Right renal cortex interstitium (tissue), 3 donors: ENCODE measurements around the gene OXCT2. TPM values are rescaled to one million over a fixed set of nuclear protein-coding genes. Genes with fewer than 3 reads are reported as not detected.
A peak's percentile ranks its signal among the peaks of the same experiment; 100 is the strongest.

Experiments used
- DNase-seq, 3 donors: peaks; one replicate each; pipeline ENCODE4 v3.0.0-alpha.2; 2013; ENCODE audit warnings: low read depth in 3 of 3, low spot score in 2 of 3
- polyA plus RNA-seq, 3 donors: library from polyadenylated mRNA; unstranded; fragments of 120-200 nt; gene quantifications; one replicate each; pipeline ENCODE4 v1.2.1, GENCODE V29; 2013; ENCODE audit not compliant: insufficient read length in 3 of 3

Gene OXCT2
- polyA plus RNA-seq, 3 donors, result 0.17 to 0.40 (median 0.25) TPM

DNA sequence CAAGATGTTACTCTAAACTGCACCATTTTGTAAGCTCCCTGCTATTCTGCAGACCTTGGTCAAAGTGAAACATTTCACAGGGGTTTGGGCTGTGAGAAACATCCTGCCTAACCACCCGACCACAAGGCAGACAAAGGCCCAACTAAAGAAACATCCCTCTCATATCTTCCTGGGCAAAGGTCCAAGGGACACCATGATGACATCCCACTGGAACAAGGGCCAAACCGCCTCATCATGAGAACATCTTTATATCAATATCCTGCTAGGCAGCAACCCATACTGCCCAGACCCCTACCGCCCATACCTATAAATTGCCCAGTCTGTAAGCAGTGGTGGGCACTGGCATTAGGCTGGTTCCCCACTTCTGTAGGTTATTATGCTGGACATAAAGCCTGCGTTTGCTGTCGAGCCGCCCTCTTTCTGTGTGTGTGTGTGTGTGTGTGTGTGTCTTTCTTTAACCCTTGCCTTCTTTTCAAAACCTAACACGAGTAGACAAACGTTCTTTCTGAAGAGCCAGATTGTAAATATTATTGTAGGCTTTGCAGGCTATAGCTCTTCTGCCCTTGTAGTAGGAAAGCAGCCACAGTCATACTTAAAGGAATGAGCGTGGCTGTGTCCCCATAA, 33.5 kb downstream of the OXCT2 start:
- no peak for DNase-seq

DNA sequence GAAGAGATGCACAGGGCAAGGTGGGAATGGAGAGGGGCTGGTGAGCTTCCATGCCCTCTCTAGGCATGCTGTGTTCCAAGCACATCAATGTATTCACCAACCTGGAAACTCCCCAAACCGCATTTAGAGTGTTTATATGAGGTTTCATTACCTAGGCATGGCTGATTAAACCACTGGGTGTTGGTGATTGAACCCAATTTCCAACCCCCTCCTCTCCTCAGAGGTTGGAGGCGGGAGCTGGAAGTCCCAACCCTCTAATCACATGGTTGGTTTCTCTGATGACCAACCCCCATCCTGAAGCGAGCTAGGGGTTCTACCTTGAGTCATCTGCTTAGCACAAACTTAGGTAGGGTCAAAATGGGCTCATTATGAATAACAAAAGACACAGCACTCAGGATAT, 35.4 kb downstream of the OXCT2 start:
- DNase-seq, result no peak

DNA sequence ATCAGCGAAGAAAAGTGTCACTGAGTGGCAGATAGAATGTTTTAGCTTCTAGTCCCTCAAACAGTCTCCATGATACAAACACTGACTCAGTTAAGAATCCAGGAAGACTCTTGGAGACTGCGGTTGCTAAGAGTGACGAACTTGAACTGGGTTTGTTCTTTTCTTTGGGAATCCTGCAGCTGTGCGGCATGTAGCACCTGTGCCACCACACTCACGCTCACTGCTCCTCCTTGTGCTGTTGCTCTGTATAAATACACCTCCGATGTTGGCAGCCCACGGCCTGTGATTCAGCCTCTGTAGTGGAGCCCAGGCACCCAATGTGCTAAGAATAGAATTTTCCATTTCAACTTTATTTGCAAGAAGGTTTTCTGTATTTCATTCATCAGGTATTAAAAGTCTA, 38.0 kb downstream of the OXCT2 start:
- DNase-seq, result no peak

DNA sequence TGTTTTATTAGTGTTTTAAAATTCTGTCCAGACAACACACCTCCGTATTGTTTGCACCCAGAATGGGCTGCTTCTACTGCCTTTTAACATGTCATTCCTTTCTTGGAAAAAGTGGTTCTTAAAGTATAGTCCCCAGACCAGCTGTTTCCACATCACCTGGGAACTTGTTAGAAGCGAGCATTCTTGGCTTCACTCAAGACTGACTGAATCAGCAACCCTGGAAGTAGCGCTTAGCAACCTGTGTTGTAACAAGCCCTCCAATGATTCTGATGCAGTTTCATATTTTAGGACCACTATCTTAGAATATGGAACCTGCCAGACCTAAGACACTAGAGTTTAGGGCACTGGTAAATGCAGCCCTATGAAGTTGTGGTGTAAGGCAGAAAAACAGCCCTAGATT, 38.4 kb downstream of the OXCT2 start:
- DNase-seq, result no peak

DNA sequence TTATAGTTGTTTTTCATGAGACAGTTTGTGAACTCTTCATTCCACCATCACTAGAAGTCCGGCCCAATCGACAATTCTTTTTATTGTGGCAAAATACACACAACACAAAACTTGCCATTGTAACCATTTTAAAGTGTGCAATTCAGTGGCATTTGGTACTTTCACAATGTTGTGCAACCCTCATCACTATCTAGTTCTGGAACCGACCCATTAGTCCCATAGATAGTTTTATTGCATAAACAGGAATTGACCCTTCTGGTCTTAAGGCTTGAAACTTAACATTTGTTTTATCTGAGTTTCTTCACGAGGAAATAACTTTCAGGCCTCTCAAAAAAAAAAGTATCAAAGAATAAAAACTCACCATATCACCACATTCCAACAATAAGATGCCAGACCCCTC, 41.3 kb downstream of the OXCT2 start:
- DNase-seq, result no peak

DNA sequence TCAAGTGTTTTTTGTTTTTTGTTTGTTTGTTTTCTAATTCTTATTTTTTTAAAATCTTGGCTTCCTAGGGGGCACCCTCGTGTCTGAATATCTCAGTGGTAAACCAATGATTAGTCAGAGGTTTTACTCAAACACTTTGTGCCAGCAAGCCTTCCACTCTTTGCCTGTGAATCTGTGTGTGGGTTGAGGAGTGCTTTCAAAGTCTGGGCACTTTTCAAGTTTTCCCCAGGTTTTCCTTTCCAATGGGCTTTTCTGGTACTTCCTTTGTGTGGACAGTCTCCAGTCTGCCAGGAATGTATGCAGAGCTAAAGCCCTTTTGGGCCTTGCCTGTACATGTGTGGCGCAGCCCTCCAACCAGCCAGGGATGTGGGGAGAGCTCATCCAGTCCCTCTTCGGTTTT, 42.1 kb downstream of the OXCT2 start:
- DNase-seq, result no peak

DNA sequence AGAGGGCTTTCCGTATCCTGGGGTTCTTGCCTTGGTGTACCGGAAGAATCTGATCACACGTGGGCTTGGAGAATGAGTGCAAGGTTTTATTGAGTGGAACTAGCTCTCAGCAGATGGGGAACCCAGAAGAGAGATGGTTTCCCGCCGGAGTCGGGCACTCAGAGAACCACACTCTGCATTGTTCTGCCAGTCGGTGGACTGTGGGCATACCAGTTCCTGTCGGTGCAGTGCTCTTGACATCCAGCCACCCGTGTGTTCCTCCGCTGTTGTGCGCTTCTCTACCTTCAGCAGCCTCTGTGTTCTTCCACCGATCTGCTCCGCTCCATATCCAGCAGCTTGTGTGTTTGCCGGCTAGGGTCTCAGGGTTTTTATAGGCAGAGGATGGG, 43.2 kb downstream of the OXCT2 start:
- DNase-seq, result no peak

DNA sequence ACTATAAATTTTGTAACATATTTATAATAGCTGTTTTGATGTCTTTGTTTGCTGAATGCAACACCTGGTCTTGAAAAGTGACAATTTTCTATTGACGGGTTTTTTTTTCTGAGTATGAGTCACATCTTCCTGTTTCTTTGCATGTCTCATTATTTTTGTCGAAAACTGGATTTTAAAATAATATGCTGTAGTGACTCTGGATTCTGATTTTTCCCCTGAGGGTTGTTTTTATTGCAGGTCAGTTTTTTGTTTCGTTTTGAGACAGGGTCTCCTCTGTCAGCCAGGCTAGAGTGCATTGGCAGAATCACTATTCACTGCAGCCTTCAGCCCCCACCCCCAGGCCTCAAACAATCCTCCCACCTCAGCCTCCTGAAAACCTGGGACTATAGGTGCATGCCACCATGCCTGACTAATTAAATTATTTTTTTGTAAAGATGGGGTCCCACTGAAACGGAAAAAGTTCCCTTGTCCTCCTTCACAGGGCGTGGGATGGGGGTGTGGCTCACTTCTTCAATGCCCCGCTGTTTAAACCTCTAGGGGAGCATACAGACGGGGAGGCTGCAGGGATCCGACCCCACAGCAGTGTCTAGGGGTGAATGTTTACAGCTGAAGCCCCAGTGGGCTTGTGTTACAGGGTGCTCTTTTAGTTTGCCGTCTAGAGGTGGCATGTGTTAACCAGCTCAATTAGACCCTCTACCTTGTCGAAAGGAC, 43.8 kb downstream of the OXCT2 start:
- DNase-seq, result no peak

DNA sequence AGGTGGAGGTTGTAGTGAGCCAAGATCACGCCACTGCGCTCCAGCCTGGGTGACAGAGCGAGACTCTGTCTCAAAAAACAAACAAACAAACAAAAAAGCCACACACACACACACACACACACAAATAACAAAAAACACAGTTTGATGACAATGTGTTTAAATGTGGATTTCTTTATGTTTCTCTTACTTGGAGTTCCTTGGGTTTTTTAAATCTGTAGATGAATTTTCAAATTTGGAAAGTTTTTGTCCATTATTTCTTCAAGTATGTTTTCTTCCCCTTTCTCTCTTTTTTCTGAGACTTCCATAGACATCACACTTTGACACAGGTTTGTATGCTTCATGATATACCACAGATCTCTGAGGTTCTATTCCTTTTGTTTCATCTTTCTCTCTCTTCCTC, 44.5 kb downstream of the OXCT2 start:
- DNase-seq, result no peak

DNA sequence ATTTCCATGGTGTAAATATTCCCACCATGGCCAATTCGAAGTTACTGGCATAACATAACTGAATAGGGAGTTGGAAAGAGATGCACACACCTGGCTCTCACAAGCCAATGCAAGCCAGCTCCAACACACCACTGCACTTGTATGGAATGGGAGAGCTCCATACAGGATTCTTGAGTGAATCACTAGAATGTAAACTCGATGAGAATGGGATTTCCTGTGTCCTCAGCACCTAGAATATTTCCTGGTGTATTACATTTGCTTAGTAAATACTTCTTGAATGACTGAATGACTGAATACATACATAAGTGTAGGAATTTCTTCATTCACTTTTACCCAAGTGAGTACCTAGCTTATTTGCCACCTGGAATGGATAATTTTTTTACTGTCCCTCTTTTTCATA, 48.7 kb downstream of the OXCT2 start:
- DNase-seq, result no peak

DNA sequence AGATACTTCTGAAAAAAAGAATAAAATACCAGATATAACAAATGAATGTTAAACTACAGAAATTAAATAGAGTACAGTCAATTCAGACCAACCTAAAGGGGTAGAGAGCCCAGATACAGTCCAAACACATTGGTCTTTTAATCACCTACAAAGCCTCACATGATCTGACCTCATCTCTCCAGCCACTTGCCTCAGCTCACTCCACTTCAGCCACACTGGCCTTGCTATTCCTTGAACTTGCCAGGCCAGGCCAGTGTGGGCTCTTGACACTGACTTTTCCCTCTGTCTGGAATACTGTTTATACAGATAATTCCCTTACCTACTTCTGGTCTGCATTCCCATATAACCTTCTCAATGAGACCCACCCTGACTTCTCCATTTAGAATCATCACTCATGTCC, 49.5 kb downstream of the OXCT2 start:
- DNase-seq, result no peak

DNA sequence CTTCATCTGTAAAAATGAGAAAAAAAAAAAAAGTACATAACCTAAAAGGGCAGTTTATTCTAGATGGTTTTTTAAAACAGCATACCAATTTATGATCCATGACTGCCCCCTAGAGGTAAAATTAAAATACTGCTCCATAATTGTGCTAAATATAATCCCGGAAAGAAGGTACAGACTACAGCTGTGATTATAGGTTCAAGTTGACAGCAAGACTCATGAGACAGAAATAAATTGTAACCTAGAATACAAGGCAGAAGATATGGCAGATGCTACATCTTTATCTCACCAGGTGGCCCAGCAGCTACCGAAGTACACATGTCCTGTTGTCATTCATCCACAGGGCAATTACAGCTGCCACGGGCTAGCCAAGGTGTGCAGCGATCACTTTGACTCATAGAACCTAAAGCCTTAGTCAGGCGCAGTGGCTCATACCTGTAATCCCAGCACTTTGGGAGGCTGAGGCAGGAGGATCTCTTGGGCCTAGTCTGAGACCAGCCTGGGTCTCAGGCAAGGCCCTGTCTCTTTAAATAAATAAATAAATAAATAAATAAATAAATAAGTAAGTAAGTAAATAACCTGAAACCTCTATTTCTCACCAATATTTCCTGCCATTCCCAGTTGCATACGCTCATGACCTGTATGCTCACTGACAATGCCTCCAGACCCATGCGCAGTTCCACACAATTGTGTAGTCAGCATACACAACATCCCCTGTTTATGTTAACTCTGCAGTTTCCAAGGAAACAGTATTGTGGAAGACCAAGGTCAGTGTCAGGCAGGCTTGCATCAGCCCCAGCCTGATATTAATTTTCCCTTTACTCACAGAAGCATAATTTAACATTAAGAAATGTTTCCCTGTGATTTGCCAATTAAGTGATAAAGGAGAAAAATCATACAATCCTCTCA, 50.8 kb downstream of the OXCT2 start:
- DNase-seq, result peak in 2 of 3 donors; percentile 53 to 58

Other genes starting within 250 kb of the OXCT2 start
- gene PABPC4, start 194.6 kb downstream of the OXCT2 start, polyA plus RNA-seq, result 100 to 1,000 TPM; 198 to 214 (median 199) TPM
- 10 to 100 TPM; 20.6 to 23.1 (median 22.9) TPM for gene HEYL, start 131.7 kb downstream of the OXCT2 start, polyA plus RNA-seq
- under 1 TPM; 0.24 to 0.58 (median 0.31) TPM for gene NT5C1A, start 99.2 kb downstream of the OXCT2 start, polyA plus RNA-seq
- 1 to 10 TPM in 1 of 3 donors, under 1 TPM in 2; 0.76 to 1.5 (median 0.92) TPM for gene HPCAL4, start 79.9 kb downstream of the OXCT2 start, polyA plus RNA-seq
- 10 to 100 TPM; 72.1 to 75.1 (median 72.5) TPM for gene PPIE, start 32.5 kb downstream of the OXCT2 start, polyA plus RNA-seq
- gene BMP8B, start 17.5 kb upstream of the OXCT2 start, polyA plus RNA-seq, result 1 to 10 TPM; 1.6 to 2.3 (median 2.3) TPM
- 10 to 100 TPM; 28.7 to 36.8 (median 32.7) TPM for gene TRIT1, start 112.2 kb upstream of the OXCT2 start, polyA plus RNA-seq
- gene MYCL, start 130.6 kb upstream of the OXCT2 start, polyA plus RNA-seq, result 1 to 10 TPM; 6.7 to 8.0 (median 7.1) TPM
- gene MFSD2A, start 183.8 kb upstream of the OXCT2 start, polyA plus RNA-seq, result 1 to 10 TPM; 1.8 to 2.2 (median 2.2) TPM